ENCODE measurements around the gene AKR1C3. TPM values are rescaled to one million over a fixed set of nuclear protein-coding genes. Genes with fewer than 3 reads are reported as not detected.

Gene AKR1C3
- total RNA-seq, 1 experiment from 2014 or later, result 3.0 TPM

GRCh38 chr10:5151076-5151475 lies 56.9 kb downstream of the AKR1C3 start:
- H3K27ac ChIP-seq (ENCODE audit: low read depth, low read length), result no peak overlapping the region
- no peak overlapping the region for H3K4me3 ChIP-seq (replicated peaks in 1 of 2; ENCODE audit: low read depth in 1 of 2, low read length in 2 of 2)
- H2AFZ ChIP-seq (ENCODE audit: low read depth, low read length, poor library complexity, severe bottlenecking), result no peak overlapping the region
- intact Hi-C loops (cut with micrococcal nuclease), result no loop called here
- DNase-seq (ENCODE audit: low read depth, low spot score), result no peak
- no peak overlapping the region for H3K4me2 ChIP-seq (ENCODE audit: low read length)
- H3K9me3 ChIP-seq (ENCODE audit: control insufficient read depth in 1 of 2, insufficient read depth in 1 of 2, low read depth in 1 of 2, low read length in 2 of 2), result no peaks in the 10 kb centered on the region
- no peaks in the 10 kb centered on the region for H3K79me2 ChIP-seq (ENCODE audit: insufficient read depth, low read length)
- H4K20me1 ChIP-seq (ENCODE audit: insufficient read depth), result no peaks in the 10 kb centered on the region
- BruUV-seq (replicated peaks), result no TSS peak
- no peak for TF ChIP-seq SIN3A (IDR thresholded peaks at IDR 0.05; ENCODE audit: low read depth)
- TF ChIP-seq JUND (IDR thresholded peaks at IDR 0.05), result no peak
- TF ChIP-seq MAX (IDR thresholded peaks at IDR 0.05), result no peak
- TF ChIP-seq EZH2phosphoT487 (IDR thresholded peaks at IDR 0.05; ENCODE audit: borderline replicate concordance), result no peak
- TF ChIP-seq REST (IDR thresholded peaks at IDR 0.05; ENCODE audit: low read depth), result no peak
- no peak for TF ChIP-seq ZFX (IDR thresholded peaks at IDR 0.05)
- TF ChIP-seq SP1 (IDR thresholded peaks at IDR 0.05; ENCODE audit: low read depth), result no peak
- ChIA-PET CTCF (no interaction called here), POLR2A (no interaction called here), RAD21 (ENCODE audit: low non-redundant PET in 1 of 2, low total read pairs in 2 of 2, uncharacterized antibody in 2 of 2, unreplicated experiment in 2 of 2) (no interaction called here)
- H3K36me3 ChIP-seq (ENCODE audit: control insufficient read depth in 1 of 2, insufficient read depth in 2 of 2, low read length in 2 of 2), result no peaks in the 10 kb centered on the region
- no peaks in the 10 kb centered on the region for H3K9me2 ChIP-seq (ENCODE audit: insufficient read depth)
- H3K4me1 ChIP-seq (ENCODE audit: control insufficient read depth in 1 of 2, insufficient read depth in 2 of 2, low read length in 2 of 2), result no peaks in the 10 kb centered on the region
- H3K9ac ChIP-seq (ENCODE audit: low read length), result no peak overlapping the region
- ATAC-seq, result no peak
- H3K27me3 ChIP-seq (ENCODE audit: insufficient read depth, low read length), result no peaks in the 10 kb centered on the region

GRCh38 chr10:5155951-5156350 lies 61.7 kb downstream of the AKR1C3 start:
- Histone ChIP-seq H3K27ac (ENCODE audit: low read depth, low read length) (no peak overlapping the region), H2AFZ (ENCODE audit: low read depth, low read length, poor library complexity, severe bottlenecking) (no peak overlapping the region), H3K9me3 (ENCODE audit: control insufficient read depth in 1 of 2, insufficient read depth in 1 of 2, low read depth in 1 of 2, low read length in 2 of 2) (no peaks in the 10 kb centered on the region), H3K27me3 (ENCODE audit: insufficient read depth, low read length) (no peaks in the 10 kb centered on the region), H3K79me2 (ENCODE audit: insufficient read depth, low read length) (no peaks in the 10 kb centered on the region), H3K4me1 (ENCODE audit: control insufficient read depth in 1 of 2, insufficient read depth in 2 of 2, low read length in 2 of 2) (no peaks in the 10 kb centered on the region), H3K4me2 (ENCODE audit: low read length) (no peak overlapping the region), H4K20me1 (ENCODE audit: insufficient read depth) (no peaks in the 10 kb centered on the region), H3K36me3 (ENCODE audit: control insufficient read depth in 1 of 2, insufficient read depth in 2 of 2, low read length in 2 of 2) (no peaks in the 10 kb centered on the region), H3K9me2 (ENCODE audit: insufficient read depth) (no peaks in the 10 kb centered on the region), H3K4me3 (replicated peaks in 1 of 2; ENCODE audit: low read depth in 1 of 2, low read length in 2 of 2) (no peak overlapping the region), H3K9ac (ENCODE audit: low read length) (no peak overlapping the region)
- DNase-seq (ENCODE audit: low read depth, low spot score) (no peak), ATAC-seq (no peak)
- BruUV-seq (replicated peaks), result no TSS peak
- RAD21 ChIA-PET (ENCODE audit: low non-redundant PET in 1 of 2, low total read pairs in 2 of 2, uncharacterized antibody in 2 of 2, unreplicated experiment in 2 of 2), result no interaction called here
- intact Hi-C loops (cut with micrococcal nuclease), result no loop called here
- CTCF ChIA-PET, result no interaction called here
- POLR2A ChIA-PET, result no interaction called here
- no peak for TF ChIP-seq SRF (IDR thresholded peaks at IDR 0.05; ENCODE audit: low read depth)
- TF ChIP-seq RAD21 (IDR thresholded peaks at IDR 0.05; ENCODE audit: low read depth), result no peak
- TF ChIP-seq POLR2AphosphoS5 (IDR thresholded peaks at IDR 0.05; ENCODE audit: low read depth, low read length), result no peak
- no peak for TF ChIP-seq EZH2phosphoT487 (IDR thresholded peaks at IDR 0.05; ENCODE audit: borderline replicate concordance)
- TF ChIP-seq ELF1 (IDR thresholded peaks at IDR 0.05; ENCODE audit: borderline replicate concordance, low read depth), result no peak
- TF ChIP-seq CTCF (IDR thresholded peaks at IDR 0.05 in 2 of 3, conservative IDR thresholded peaks at IDR 0.05 in 1 of 3; ENCODE audit: borderline replicate concordance in 1 of 3, insufficient read depth in 1 of 3, low read depth in 2 of 3, low read length in 2 of 3), result no peak
- TF ChIP-seq SIN3A (IDR thresholded peaks at IDR 0.05; ENCODE audit: low read depth), result no peak
- no peak for TF ChIP-seq JUND (IDR thresholded peaks at IDR 0.05)
- TF ChIP-seq ZNF274 (IDR thresholded peaks at IDR 0.05; ENCODE audit: low read depth, low read length), result no peak
- TF ChIP-seq SP1 (IDR thresholded peaks at IDR 0.05; ENCODE audit: low read depth), result no peak
- TF ChIP-seq TCF7L2 (IDR thresholded peaks at IDR 0.05; ENCODE audit: borderline replicate concordance, extremely low read depth, insufficient read depth, insufficient read length), result no peak
- TF ChIP-seq ATF3 (IDR thresholded peaks at IDR 0.05), result no peak
